HG03196 (cell line): ENCODE results near the gene ETV3L.
"Not testable (repeated sequence)": the region's sequence is repeated elsewhere in the genome, so short reads cannot be mapped to it uniquely, and the experiment has no call there.

Experiments
- ATAC-seq: cut with Tn5 transposase; IDR thresholded peaks from one replicate; pipeline ENCODE4 v1.9.1; 2021; ENCODE audit not compliant: unreplicated experiment

Gene ETV3L

GRCh38 chr1:157105988-157106812 is 6.6 kb upstream of the ETV3L start:
- peak; percentile 72 for ATAC-seq

- ATAC-seq: no peak
These were observed 5.8 kb upstream of the ETV3L start for GRCh38 chr1:157105298-157105987.

DNA sequence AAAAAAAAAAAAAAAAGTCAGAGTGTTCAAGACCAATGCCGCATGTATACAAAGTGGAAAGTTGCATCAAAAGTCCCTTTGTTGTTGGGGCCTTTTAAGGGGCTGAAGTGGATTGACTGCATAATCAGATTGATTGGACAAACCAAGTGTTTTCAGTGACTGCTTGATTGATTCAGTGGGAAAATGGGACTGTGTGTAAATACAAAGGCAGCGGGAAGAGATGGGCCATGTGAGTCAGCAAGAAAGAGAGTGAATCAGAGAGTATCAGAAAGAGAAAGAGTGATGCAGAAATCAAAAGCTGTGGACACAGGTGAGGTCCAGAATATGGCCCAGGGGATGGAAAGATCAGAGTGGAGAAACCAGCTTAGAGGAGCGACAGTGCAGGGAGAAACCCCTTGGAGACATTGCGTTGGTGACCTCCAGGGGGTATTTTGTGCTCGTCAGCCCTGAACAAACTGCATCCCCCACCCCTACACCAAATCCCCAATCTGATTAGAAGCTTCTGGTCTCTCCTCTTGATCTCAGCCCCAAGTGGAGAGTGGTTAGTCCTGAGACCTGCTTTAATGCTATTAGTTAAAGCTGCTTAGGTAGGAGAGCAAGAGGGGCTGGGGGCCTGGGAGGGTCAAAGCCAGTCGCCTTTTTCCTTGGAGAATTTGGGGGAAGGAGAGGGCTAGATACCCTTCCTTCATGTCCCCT is 5.1 kb upstream of the ETV3L start:
- no peak for ATAC-seq

DNA sequence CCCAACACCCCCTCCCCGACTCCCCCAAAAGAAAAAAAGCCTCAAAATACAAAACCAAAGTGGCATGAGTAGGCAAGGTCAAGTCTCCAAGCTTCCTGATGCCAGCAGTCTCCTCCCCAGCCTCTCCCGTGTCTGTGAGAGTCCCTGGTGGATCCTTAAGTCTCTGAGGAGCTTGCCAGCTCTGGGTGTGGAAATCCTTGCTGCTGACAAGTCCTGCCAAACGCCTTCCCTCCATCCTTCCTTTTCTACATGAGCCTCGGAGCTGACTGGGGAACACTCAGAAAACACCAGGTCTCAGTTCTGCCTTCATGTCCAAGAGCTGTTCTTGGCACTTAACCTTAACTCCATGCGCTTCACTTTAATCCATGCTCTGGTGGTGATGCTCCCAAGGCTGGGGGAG is 3.7 kb upstream of the ETV3L start:
- ATAC-seq: no peak

DNA sequence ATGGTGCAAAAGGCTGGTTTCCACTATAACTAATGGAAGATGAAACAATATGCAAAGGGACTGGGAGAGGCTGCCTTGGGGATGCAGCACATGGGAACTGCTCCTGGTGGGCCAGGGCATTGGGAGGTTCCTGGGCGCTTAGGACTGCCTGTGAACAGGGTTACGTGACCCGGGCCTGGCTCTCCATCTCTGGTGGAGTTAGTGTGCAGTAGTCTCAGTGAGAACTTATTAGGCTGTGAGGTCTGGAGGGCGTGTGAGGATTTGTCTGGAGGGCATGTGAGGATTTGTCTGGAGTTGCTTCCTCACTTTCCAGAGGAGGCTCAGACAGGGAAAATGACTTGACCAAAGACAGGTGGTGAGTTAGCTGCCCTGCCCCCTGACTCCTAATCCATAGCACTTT is 1.5 kb upstream of the ETV3L start:
- no peak for ATAC-seq

- ATAC-seq: not testable (repeated sequence)
These were observed 498 bp downstream of the ETV3L start for GRCh38 chr1:157098987-157099632.

- no peak for ATAC-seq
These were observed 1.1 kb downstream of the ETV3L start for GRCh38 chr1:157098519-157098918.

- no peak for ATAC-seq
These were observed 1.9 kb downstream of the ETV3L start for GRCh38 chr1:157097692-157098091.

GRCh38 chr1:157096881-157097280 is 2.7 kb downstream of the ETV3L start:
- no peak for ATAC-seq

- no peak for ATAC-seq
These were observed 4.1 kb downstream of the ETV3L start for GRCh38 chr1:157095551-157095950.

DNA sequence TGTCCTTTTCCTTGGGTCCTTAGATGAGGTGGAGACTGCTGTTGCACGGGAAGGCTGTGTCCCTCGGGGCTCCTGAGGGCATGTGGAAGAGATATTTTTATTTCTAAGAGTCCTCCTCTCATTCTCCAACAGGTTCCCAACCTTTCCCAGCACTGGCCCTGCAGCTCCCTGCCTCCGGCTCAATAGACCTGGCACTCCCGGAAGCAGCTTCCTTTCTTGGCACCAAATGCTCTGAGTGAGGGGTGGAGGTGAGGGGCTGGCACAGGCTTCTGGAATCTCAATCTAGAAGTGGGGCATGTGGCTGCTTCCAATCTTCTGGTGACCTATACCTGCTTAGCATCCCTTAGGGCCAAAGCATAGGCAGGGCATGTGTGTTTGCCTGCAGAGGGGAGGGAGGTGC is 4.5 kb downstream of the ETV3L start:
- no peak for ATAC-seq

GRCh38 chr1:157092831-157093230 is 6.8 kb downstream of the ETV3L start:
- no peak for ATAC-seq

DNA sequence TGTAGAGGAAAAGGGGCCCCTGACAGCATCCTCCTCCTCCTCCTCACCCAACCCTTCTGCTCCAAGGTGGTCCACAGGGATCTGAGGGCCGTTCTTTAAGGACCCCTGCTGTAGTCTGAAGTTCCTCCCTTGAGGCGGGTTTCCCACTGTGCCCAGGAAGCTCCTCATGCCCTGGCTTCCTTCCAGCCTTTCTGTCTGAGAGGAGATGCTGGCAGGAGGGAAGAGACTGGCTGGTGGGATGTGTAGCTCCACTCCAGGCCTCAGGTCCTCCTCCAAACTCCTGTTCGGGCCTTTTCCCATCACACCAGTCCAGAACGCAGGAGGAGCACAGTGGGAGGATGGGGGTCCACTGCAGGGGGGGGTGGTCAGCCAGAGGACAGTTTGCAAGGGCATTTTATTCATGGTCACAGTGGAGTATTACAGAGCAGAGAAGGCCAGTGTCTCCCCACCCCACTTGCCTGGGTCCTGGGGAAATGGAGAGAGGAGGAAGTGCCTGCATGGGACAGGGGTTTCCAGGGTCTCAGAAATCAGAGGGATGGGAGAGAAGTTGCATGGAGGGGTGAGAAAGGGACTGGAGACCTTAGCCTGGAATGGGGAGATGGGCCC is 7.8 kb downstream of the ETV3L start:
- ATAC-seq: no peak

DNA sequence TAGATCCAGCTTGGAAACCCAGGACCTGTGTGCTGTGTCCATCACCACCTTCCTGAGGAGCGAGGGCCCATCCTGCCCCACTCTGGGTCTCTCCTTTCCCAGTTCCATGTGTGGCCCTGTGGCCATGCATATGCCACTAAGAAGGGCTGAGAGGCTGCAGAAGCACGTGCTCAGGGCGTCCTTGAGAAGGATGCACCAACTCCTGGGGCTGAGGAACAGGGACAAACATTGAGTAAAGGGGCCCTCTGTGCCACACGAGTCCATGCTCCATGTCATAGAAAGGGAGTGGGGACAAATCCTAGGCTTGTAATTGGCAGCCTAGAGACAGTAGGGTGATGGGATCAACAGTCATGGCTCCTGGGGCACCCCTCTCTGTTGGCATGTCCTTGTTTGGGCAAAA is 8.4 kb downstream of the ETV3L start:
- no peak for ATAC-seq

DNA sequence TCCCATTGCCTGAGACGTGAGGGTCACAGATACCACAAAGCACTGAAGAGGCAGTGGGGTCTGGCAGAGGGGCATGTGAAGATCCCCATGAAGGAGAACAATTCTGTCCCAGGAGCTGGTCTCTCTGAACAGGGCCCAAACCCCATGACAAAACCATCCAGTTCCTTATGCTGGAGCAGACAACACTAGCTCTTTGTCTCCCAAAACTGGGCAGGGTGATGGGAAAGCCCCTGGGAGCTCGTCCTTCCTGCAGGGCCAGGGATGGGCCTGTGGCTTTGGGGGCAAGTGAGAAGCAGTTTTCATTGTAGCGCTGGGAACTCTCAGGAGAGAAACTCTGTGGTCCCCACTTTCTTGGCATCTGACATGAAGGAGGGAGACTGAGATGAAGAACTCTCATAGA is 8.8 kb downstream of the ETV3L start:
- ATAC-seq: no peak

DNA sequence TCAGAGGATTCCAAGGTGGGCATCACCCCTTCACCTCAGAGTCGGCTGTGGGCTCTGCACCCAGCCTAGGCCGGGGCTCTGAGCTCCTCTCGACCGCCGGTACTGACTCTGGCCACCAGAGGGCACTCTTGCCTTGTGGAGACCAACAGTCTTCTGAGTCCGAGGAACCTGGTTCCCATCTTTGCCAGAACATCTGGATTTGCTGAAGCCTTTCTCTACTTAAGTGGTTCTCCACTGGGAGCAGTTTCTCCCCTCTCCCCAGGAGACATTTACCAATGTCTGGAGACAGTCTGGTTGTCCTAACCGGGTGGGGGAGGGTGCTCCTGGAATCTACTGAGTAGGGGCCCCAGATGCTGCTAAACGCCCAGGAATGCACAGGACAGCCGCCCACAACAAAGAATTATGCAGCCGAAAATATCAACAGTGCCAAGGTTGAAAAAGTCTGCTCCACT is 9.4 kb downstream of the ETV3L start:
- ATAC-seq: peak; percentile 67

DNA sequence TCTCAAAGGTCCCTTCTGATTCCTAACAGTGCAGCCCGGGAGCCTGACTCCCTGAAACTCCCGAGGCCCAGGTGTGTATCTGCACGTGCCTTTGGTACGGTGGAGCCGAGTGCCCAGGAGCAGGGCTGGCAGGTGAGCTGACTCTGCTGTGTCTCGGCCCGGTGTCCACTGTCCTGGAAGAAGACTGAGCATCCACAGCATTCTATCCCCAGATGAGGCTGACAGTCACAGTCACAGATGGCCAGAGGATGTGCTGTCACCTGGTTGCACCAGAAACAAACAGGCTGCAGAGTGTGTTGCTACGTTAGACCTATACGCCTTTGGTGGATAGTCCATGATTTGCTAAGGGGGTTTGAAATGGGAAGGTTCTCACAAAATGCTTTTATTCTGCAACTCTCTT is 9.8 kb downstream of the ETV3L start:
- ATAC-seq: no peak

- ATAC-seq: no peak
These were observed 11.0 kb downstream of the ETV3L start for GRCh38 chr1:157088607-157089006.

DNA sequence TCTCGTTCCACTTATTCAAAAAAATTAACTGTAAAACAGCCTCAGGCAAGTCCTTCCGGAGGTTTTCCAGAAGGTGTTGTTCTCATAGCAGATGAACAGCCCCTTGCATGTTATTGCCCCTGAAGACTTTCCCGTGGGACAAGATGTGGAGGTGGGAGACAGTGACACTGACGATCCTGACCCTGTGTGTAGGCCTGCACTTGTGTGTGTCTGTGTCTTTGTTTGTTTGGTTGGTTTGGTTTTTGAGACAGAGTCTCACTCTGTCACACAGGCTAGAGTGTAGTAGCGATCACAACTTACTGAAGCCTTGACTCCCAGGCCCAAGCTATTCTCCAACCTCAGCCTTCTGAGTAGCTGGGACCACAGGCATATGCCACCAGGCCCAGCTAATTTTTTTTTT is 12.6 kb downstream of the ETV3L start:
- no peak for ATAC-seq

DNA sequence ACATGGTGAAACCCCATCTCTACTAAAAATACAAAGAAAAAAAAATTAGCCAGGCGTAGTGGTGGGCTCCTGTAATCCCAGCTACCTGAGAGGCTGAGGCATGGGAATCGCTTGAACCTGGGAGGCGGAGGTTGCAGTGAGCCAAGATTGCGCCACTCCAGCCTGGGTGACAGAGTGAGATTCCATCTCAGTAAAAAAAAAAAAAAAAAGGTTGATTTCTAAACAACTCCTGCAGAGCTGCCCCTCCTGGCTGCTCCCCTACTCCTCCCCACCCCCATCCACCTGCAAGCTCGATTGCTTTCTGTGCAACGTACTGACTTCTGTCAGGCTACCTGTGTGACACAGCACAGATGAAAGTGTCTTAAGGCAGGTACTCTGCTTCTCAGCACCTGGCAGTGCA is 13.3 kb downstream of the ETV3L start:
- no peak for ATAC-seq

DNA sequence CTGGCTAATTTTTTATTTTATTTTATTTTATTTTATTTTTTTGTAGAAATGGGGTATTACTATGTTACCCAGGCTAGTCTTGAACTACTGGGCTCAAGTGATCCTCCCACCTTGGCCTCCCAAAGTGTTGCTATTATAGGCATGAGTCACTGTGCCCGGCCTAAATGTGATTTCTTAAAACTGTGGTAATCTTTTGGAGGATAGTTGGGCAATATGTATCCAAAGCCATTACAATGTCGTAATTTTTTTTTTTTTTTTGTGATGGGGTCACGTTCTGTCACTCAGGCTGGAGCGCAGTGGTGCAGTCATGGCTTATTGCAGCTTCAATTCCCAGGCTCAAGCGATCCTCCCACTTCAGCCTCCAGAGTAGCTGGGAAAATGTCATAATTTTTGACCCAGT is 14.2 kb downstream of the ETV3L start:
- ATAC-seq: no peak
